Psoas muscle (tissue), 8 donors: Measurements from ENCODE around the gene SMIM14. TPM values are rescaled to one million over a fixed set of nuclear protein-coding genes. Genes with fewer than 3 reads are reported as not detected.

Source experiments
- ATAC-seq, 4 donors: fragments of 200-7000 bp; cut with Tn5 transposase; one replicate each; pipeline ENCODE4 v1.9.1; 2020; ENCODE audit warnings: moderate library complexity in 3 of 4, mild to moderate bottlenecking in 2 of 4
- DNase-seq, 2 donors: peaks; one replicate each; pipeline ENCODE4 v3.0.0-alpha.2; 2020
- H3K27ac ChIP-seq: fragments of 200-600 bp; one replicate; pipeline ENCODE4 v1.8.0; 2022
- H3K27me3 ChIP-seq, 3 donors: fragments of 200-600 bp in 1 of 3; one replicate each; pipeline versions ENCODE4 v1.6.1 to v1.8.0; 2013 to 2022; ENCODE audit warnings: low read length in 2 of 3, mild to moderate bottlenecking in 2 of 3, moderate library complexity in 1 of 3; ENCODE audit not compliant: insufficient read depth in 3 of 3
- H3K36me3 ChIP-seq, 2 donors: fragments of 200-600 bp in 1 of 2; one replicate each; pipeline versions ENCODE4 v1.6.1 to v1.8.0; 2013 to 2022; ENCODE audit warnings: low read depth in 1 of 2, mild to moderate bottlenecking in 1 of 2, moderate library complexity in 1 of 2; ENCODE audit not compliant: insufficient read depth in 1 of 2
- H3K4me1 ChIP-seq: fragments of 200-600 bp; one replicate; pipeline ENCODE4 v1.8.0; 2022
- H3K4me3 ChIP-seq: fragments of 200-600 bp; one replicate; pipeline ENCODE4 v1.8.0; 2022; ENCODE audit warnings: mild to moderate bottlenecking
- H3K9me3 ChIP-seq: fragments of 200-600 bp; one replicate; pipeline ENCODE4 v1.8.0; 2022
- WGBS, 3 donors: extraction: QIAGEN DNeasy Blood & Tissue Kit; methylation state at CpG; one replicate each; pipeline versions ENCODE4 v1.1.6 to v1.1.7; 2013; 5-methylcytosine and 5-hydroxymethylcytosine counted together
- intact Hi-C, 2 donors: fragments of 100-400 bp; cut with DNase I; formaldehyde crosslinking; loops; one replicate each; pipeline versions ENCODE4 v1.11.0 to v1.14.2; 2022
- polyA plus RNA-seq, 3 donors: library from polyadenylated mRNA; stranded (reverse); fragments of 200-250 nt; gene quantifications; one replicate each; pipeline ENCODE4 v1.2.3, GENCODE V29; 2013
- total RNA-seq, 4 donors: library from RNA; stranded (reverse); fragmentation: NEBNext Ultra II Directional in 2 of 4; extraction: Animal tissue kit (Norgen Biotek cat#: 25700) in 2 of 4; gene quantifications; one replicate each; pipeline versions ENCODE4 v1.2.1 to v1.2.4, GENCODE V29; 2021 to 2023
- TF ChIP-seq, protein P1 (sequence below): fragments of 200-600 bp; IDR thresholded peaks from one replicate; pipeline ENCODE4 v1.8.0; 2022; ENCODE audit warnings: antibody characterized with exemption
- donor health status: healthy with polysubstance abuse.
- donor health status: DM: no; HTN: no; CAD: no; lungs with moderate emphysema.
- donor health status: Bipolar disorder and iron deficiency.
- donor health status: healthy.
- donor health status: DM: yes; HTN: yes; CAD: no.
- donor health status: DM: no; HTN: no; CAD: no.
- donor health status: DM: no; HTN: no; CAD: no.
- donor health status: DM: yes; HTN: yes; CAD: no.

Gene SMIM14
- total and polyA plus RNA-seq, 7 donors, result 2.2 to 8.4 (median 6.0) TPM

DNA sequence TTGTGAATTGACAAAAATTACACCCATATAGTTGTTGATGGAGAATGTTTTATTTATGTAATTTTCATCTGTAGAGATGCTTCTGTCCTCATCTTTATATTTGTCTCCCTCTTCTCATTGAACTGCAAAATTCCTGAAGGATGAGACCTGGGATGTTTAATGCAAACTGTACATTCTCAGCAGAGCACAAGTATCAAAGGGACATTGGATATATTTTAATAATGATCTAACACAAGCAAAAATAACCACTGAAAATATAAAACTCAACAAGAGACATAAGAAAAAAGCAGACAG lies 140.0 kb downstream of the SMIM14 start:
- Histone ChIP-seq H3K9me3 (no peaks in the 10 kb centered on the region), H3K27ac (no peak overlapping the region), H3K27me3 (no peaks in the 10 kb centered on the region), H3K4me1 (no peaks in the 10 kb centered on the region), H3K4me3 (no peak overlapping the region), H3K36me3 (peaks cover 0 to 53% of the 10 kb centered on the region in 2 donors)
- intact Hi-C loops, result no loop called here
- ATAC-seq (no peak), DNase-seq (no peak)
- TF ChIP-seq, protein P1, sequence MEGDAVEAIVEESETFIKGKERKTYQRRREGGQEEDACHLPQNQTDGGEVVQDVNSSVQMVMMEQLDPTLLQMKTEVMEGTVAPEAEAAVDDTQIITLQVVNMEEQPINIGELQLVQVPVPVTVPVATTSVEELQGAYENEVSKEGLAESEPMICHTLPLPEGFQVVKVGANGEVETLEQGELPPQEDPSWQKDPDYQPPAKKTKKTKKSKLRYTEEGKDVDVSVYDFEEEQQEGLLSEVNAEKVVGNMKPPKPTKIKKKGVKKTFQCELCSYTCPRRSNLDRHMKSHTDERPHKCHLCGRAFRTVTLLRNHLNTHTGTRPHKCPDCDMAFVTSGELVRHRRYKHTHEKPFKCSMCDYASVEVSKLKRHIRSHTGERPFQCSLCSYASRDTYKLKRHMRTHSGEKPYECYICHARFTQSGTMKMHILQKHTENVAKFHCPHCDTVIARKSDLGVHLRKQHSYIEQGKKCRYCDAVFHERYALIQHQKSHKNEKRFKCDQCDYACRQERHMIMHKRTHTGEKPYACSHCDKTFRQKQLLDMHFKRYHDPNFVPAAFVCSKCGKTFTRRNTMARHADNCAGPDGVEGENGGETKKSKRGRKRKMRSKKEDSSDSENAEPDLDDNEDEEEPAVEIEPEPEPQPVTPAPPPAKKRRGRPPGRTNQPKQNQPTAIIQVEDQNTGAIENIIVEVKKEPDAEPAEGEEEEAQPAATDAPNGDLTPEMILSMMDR, result no peak

DNA sequence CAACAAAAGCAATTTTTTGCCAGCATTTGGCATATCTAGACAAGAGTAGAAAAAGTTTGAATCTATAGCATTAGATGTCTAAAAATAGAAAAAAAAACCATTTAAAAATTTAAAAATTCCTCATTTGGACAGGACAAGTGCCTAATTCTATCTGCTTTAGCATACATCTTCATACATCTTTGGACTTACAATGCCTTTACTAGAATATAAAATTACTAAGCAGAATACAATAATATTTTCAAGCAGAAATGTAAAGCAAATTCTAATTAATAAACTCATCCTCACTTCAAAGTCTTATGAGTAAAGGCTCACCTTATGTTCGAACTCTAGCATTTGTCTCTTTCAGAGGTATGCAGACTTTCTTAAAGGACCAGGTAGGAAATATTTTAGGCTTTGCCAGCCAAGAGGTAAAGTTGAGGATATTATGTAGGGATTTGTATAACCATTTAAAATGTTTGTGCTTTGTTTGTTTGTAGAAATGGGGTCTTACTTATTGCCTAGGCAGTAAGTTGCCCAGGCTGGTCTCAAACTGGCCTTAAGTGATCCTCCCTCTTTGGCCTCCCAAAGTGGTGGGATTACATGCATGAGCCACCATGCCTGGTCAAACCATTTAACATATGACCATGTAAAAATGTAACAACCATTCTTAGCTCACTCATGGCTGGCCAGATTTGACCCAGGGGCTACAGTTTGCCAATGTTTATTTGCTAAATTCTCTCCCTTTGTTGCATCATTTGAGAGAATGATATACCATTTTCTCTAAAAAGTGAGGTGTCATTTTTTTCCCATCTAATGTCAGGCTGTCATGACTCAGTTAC lies 140.5 kb downstream of the SMIM14 start:
- peaks cover 0 to 48% of the 10 kb centered on the region in 2 donors for H3K36me3 ChIP-seq
- intact Hi-C loops, result no loop called here

More for the DNA sequence above, 140.5 kb downstream of the SMIM14 start:
- TF ChIP-seq, protein P1, result no peak
- Histone ChIP-seq H3K27me3 (no peaks in the 10 kb centered on the region), H3K4me3 (no peak overlapping the region), H3K4me1 (no peaks in the 10 kb centered on the region), H3K27ac (no peak overlapping the region), H3K9me3 (no peaks in the 10 kb centered on the region)
- no peak for ATAC-seq
- 83 to 95% (median 93%) methylated on average over 1 of the region's 1 CpG for WGBS, 3 donors
- no peak for DNase-seq

Other genes with a start within 250 kb of the SMIM14 start
- under 1 TPM in 2 of 4 donors, not detected in 2; 0.05 to 0.13 TPM for gene KLB, start 231.9 kb downstream of the SMIM14 start, total RNA-seq
- under 1 TPM; 0.03 to 0.13 (median 0.07) TPM for gene KLB, start 231.9 kb downstream of the SMIM14 start, polyA plus RNA-seq
- gene RPL9, start 179.9 kb downstream of the SMIM14 start, total RNA-seq, result 100 to 1,000 TPM; 544 to 925 (median 746) TPM
- 1,000 to 10,000 TPM; 1,313 to 1,653 (median 1,550) TPM for gene RPL9, start 179.9 kb downstream of the SMIM14 start, polyA plus RNA-seq
- gene LIAS, start 179.8 kb downstream of the SMIM14 start, total RNA-seq, result 10 to 100 TPM; 16.2 to 25.6 (median 17.6) TPM
- 10 to 100 TPM; 18.8 to 21.4 (median 19.6) TPM for gene LIAS, start 179.8 kb downstream of the SMIM14 start, polyA plus RNA-seq
- gene UGDH, start 111.4 kb downstream of the SMIM14 start, total RNA-seq, result 1 to 10 TPM; 7.7 to 9.8 (median 8.9) TPM
- 1 to 10 TPM; 2.5 to 6.6 (median 5.6) TPM for gene UGDH, start 111.4 kb downstream of the SMIM14 start, polyA plus RNA-seq
- 10 to 100 TPM; 45.9 to 75.9 (median 61.5) TPM for gene UBE2K, start 59.3 kb upstream of the SMIM14 start, total RNA-seq
- gene UBE2K, start 59.3 kb upstream of the SMIM14 start, polyA plus RNA-seq, result 10 to 100 TPM; 24.5 to 69.1 (median 39.1) TPM